D341Med (cell line): Measurements from ENCODE around the gene SAXO1.

Experiments
- DNase-seq: peaks from one replicate; pipeline ENCODE4 v3.0.0; 2012; ENCODE audit warnings: low spot score

SAXO1 gene

DNA sequence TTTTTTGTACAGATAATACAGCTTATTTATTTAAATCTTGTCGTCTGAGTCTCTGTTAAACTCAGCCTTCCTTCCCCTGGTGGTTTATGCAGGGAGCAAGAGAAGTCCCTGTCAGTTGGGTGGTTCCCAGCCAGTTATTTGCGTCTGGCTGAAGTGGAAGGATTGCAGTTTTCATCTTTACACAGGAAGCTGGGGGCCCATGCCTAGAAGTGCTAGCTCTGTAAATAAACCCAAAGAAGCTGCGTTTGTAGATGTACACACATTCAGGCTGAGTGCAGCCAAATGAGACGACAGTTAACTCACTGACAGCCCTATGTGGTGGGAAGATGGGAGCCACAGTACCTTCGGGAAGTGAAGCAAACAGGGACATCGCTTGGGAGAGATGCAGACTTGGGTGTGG is 122.1 kb downstream of the SAXO1 start:
- no peak for DNase-seq

DNA sequence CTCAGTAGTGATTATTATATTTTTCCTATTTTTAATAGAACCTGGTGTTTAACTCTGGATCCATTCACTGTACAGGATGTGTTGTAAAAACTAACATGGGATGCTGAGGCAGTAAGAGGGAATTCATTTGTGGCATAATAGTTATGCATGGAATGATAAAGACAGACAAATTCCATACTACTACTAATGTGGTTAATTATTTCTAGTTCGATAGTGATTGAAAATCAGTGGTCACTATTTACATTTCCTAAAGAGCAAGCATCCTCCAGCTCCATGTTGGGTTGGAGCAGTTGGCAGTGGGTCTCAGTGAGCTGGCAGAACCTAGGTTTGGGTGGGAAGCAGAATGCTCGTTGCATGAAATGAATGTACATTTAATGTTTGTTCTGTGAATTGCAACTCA is 122.6 kb downstream of the SAXO1 start:
- no peak for DNase-seq

DNA sequence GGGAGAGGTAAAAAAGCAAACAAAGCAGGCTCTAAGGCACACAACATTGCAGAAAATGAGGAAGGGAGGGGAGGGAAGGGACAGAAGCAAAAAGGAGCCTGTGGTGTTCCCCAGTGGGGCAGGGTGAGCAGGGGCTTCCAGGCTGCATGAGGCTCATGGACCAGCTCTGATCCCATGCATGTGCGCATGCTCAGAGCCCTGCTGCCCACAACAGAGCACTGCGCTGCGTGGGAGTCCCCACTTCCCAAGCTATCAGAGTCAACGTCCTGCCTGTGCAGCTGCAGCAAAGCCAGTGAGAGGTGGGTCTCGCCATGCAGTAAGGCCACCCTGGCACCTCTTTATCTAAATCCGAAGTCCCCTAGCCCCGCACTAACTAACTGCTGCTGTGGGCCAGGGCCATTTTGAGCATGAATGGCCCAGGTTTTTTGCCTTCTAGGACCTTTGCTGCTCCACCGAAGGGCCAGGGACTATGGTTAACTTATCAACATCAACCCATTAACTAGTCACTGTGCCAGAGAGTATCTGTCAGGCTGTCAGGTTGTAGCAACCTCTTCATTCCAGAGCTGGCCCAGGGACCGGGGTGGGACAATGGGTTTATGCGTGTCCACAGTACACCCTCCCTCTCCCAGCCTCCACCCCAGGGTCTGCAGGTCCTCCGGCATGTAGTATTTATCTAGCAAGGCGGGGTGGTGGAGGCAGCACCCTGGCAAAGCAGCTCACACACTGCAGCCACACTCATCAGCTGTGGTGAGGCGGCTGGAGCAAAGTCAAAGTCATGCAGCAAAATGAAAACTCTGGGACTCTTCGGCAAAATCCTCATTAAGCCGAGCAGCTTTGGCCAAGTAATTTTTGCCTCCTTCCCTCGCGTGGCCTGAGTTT is 123.6 kb downstream of the SAXO1 start:
- no peak for DNase-seq

DNA sequence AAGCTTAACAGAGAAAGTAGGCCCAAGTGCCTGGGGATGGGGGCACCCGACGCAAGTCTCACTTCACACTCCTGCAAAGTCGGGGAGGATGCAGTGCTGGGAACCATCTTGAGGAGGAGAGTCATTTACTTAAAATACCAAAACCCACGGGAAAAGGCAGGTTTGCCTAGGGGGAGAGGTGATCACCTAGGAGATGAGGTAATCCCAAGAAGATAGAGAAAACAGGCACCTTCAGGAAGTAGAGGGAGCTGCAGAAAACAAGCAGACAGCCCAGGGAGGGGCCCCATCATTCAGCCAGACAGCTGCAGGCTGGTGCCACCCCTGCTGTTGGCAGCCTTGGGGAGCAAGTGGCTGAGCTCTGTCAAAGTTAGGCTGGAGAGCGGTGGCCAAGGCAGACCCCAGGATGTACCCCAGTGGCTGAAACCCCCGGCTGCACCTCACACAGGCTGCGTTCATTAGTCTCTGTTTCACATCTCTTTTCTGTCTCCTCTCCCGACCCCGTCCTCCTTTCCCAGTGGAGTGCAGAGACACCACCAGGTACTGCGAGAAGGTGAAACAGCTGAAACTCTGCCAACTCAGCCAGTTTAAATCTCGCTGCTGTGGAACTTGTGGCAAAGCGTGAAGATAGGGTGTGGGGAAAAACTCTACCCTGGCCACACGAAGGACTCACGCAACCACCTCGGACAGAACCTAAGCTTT is 124.9 kb downstream of the SAXO1 start:
- DNase-seq, result no peak

DNA sequence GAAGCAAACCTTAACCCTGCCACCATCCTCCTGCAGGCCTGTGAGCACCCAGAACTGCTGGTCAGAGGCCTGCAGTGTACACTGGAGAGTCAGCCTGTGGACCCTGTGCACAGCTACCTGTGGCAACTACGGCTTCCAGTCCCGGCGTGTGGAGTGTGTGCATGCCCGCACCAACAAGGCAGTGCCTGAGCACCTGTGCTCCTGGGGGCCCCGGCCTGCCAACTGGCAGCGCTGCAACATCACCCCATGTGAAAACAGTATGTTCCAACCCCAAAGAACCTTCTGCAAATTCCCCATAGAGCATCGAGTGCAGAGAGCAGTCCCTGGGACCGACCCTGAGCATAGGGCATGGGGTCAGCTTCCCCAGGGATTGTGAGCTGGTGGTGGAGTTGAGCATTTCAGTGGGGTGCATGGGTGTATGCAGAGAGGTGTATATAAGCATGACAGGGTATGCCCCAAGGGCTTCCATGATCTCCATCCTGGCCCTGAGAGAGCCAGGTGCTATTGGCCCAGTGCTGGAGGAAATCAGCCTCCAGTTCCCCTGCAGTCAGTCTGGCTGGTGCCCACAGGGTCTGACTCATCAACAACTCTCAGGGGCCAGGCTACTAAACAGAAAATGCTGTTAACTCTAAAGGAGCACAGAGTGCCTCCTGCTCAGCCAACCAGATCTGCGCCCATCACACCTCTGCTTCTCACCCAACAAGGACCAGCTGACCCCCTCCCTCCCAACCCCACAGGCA is 126.2 kb downstream of the SAXO1 start:
- no peak for DNase-seq

DNA sequence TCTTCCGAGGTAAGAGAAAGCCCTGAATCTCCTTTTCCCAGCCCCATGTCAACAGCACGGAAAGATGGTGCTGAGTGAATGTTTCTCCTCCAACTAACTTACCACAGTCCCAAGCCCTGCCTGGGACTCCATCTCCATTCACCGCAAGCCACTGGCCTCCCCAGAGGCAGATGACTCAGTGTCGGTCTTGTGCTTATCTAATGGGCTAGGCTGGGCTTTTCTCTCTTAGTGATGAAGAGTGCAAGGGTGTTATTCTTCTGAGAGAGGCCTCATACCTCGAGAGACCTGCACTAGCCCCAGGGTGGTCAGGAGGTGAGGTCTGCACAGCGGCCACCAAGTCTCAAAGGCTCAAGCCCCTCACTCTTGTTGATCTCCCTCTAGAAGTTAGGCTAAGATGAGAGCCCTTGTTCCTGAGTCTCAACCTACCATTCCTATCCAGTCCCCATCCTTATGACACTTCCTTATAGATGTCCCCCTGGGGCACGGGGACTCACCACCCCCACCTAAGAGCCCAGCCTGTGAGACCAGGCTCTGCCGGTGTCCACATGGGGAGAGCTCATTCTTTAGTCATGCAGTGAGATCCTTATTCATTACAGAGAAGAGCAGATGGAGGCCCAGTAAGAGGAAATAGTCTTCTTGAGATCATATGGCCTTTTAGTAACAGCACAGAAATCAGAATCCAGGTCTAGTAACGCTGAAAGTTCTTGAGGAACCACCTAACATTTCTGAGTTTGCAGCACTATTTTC is 127.0 kb downstream of the SAXO1 start:
- DNase-seq, result no peak

DNA sequence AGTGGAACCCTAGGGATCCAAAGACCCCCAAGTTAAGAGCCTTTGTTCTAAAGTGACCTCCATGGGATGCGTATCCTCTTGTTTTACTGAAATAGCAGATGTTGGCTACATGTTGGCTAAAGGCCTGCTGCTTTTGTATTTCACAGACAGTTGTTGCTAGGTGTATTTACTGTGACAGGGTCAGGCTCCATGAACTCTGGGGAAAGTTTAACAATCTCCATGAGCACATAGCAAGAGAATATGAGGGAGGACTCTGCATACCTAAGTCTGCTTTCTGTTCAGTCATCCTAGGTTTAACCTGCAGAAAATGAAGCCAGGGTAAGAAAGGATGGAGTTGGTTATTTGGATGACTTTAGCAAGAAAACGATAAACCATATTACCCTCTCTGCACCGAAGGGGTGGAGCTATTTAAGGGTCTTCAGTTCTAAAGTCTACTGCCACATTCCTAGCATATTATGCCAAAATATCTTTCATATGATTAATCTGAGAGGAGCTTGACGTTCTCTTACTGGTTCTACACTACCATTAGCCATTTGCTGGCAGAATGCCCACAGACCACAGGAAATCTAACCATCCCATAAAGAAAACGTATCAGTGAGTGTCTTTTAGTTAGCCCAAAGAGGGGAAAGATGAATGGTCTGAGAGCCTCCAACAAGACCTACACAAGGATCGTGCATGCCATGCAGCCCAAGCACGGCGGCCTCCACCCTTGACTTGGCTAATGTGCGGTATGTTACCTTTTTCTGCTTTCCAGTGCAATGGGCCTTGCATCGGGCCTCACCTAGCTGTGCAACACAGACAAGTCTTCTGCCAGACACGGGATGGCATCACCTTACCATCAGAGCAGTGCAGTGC is 127.8 kb downstream of the SAXO1 start:
- DNase-seq, result no peak

DNA sequence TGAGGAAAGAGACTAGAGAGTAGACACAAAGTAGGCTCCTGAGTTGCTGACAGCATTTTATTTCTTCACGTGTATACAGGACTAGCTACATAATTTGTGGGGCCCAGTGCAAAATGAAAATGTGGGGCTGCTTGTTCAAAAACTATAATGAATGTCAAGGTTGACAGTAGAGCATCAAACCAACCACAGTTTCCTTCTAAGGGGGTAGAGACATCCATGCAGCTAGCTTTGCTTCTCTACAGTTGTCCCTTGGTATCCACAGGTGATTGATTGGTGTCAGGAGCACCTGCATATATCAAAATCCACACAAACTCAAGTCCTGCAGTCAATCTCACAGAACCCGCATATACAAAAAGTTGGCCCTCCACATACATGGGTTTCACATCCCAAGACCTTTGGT is 129.6 kb downstream of the SAXO1 start:
- no peak for DNase-seq

DNA sequence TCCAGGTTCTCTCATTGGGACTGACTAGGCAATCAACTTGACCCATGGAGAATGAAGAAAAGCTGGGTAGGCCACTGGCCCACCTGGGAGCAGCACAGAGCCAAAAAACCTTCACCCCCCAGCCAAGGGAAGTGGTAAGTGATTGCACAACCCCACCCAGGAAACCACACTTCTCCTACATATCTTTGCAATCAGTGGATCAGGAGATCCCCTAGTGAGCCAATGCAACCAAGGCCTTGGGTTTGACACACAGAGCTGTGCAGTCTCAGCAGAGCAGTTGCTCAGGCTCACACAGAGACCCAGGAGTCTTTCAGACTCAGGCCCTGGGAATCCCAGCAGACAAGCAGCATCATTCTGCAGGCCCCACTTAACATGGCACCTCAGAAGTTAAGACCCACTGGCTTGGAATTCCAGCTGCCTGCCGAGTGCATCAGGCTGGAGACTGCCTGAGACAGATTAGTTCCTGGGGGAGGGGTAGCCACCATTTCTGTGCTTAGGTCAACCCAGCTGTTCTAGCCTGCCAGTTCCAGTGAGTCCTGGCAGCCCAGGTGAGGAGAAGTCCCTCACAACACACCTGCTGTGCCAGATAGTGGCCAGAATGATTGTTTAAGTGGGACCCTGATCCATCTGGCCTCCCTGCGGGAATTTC is 136.4 kb downstream of the SAXO1 start:
- DNase-seq, result no peak

DNA sequence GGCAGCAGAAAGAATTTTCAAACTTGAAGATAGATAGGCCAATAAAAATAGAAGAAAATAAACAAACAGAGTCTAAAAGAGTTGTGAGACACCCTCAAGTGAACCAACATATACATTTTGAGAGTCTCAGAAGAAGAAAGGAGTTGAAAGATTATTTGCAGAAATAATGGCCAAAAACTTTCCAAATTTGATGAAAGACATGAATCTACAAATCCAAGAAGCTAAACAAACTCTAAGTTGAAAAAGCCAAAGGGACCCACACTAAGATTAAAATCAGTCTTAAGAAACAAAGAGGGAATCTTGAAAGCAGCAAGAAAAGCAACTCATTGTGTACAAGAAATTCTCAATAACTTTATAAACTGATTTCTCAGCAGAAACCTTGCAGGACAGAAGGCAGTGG is 137.0 kb downstream of the SAXO1 start:
- DNase-seq, result no peak

DNA sequence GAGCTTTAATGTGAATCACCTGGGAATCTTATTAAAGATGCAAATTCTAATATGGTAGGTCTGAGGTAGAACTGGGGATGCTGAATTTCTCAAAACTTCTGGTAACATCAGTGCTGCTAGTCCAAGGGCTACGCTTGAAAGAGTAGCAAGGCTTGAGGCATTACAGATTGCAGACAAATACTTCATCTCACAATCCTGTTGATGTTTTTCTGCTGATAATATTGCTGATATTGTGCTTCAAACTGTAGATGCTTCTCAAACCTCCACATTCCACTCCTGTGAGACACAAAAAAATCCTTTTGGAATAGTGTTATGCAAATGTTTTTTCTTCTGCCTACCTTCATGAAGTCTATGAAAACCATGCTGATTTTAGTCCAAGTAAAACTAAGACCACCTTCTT is 139.5 kb downstream of the SAXO1 start:
- DNase-seq, result no peak

DNA sequence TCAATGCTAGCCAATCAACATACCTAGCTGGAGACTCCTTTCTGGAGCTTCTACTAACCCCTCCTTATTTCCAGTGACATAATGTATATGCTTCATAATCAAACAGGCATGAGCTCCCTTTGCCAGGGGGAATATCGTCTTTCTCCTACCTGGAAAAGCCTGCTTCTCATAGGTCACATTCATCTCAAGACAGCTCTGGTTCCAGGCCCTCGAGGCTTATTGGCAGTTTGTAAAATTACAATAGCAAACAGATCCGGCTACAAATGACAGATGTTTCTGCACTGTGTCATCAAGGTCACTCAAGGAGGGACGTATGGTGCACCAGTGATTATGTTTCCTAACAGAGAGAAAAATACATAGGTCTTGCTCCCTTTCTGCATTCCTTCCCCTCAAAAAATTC is 140.0 kb downstream of the SAXO1 start:
- DNase-seq, result no peak

DNA sequence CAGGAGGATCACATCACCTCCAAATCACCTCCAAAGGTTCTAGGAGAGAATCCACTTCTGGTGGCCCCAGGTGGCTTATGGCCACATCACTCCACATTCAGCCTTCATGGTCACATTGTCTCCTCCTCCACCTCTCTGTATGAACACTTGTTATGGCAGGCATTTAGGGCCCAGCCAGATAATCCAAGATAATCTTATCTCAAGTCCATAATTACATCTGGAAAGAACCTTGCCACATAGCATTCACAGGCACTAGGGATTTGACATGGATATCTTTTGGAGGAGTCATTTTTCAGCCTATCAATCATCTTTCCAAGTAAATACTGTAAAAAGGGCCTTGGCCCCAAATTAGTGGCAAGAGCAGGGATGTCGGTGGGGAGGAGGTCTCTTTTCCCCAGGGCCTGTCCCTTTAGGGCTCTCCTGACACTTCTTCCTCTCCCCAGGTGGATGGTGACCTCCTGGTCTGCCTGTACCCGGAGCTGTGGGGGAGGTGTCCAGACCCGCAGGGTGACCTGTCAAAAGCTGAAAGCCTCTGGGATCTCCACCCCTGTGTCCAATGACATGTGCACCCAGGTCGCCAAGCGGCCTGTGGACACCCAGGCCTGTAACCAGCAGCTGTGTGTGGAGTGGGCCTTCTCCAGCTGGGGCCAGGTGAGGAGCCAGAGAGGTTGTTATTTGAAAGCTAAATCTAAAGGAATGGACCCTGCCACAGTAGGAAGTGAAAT is 140.9 kb downstream of the SAXO1 start:
- no peak for DNase-seq

DNA sequence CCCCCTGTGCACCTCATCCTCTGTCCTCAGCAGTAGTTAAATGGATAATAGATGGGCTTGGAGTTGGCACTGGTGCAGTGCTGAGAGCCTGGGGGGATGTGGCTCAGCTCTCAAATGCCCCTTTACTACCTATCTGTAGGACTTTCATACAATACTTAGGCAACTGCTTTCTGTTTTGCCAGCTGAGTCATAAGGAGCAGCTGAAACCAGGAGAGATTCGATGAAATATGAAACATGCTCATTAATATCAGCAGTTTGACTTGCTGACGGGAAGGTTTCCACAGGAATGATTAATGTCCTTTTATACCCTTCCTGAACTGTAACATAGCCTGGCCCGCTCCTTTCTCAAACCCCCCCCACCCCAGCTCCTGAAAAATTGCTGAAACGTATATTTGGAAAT is 142.6 kb downstream of the SAXO1 start:
- no peak for DNase-seq

DNA sequence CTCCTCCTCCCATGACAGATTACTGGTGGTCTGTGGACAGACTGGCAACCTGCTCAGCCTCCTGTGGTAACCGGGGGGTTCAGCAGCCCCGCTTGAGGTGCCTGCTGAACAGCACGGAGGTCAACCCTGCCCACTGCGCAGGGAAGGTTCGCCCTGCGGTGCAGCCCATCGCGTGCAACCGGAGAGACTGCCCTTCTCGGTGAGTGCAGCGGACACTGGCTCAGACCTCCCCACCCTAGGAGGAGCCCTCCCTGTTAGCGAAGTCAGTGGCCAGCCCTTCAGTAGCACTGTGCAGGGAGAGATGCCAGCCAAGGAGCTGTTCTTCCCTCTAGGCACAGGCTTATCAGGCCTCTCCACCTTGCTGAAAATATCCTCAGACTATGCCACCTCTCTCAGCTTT is 143.5 kb downstream of the SAXO1 start:
- DNase-seq, result no peak

DNA sequence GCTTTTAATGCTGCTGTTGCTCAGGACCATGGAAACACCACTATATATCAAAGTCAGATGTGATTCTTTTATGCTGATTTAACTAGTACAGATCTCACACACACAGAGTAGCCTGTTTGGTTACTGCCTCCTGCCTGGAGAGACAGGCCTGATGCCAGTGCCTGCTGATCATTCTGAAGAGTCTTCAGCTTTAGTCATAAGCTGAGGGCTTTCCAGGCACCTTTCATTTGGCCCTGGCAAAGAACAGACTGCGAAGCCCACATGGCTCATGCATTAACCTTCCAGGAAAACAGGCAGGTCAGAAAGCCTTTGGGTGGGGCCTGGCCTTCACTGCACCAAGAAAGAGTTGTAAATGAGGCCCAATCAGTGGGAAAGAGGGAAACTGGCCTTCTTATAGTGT is 144.7 kb downstream of the SAXO1 start:
- no peak for DNase-seq

DNA sequence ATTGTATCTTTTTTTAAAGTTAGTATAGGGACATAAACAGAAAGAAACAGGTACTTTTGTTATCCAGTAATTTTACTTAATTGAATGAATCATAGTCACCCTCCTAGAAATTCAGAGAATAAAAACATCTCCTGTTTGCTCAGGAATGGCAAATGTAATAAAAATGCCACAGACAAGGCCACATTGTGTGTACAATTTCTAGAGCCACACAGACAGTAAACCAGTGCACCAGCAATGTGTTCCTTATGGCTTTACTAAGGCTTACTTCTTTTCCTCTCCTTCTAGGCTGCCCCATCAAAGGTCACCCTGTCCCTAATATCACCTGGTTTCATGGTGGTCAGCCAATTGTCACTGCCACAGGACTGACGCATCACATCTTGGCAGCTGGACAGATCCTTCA is 145.5 kb downstream of the SAXO1 start:
- no peak for DNase-seq

DNA sequence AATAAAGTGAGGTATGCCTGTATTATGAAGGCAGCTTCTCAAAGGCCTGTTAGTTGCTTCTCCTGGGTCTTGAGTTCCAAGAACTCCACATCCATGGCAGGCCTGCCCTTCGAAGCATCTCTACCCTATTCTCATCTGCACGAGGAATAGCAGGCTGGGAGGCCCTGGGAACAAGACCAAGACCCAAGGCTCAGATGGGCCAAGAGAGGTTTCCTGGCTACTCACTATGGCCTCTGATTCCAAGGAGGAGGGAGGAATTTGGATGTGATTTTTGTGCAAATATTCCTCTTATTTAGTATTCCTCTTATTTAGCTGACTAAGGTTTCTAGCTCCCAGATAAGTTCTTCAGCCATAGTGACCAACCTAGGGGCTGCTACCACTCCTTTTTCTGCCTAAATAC is 151.3 kb downstream of the SAXO1 start:
- no peak for DNase-seq

DNA sequence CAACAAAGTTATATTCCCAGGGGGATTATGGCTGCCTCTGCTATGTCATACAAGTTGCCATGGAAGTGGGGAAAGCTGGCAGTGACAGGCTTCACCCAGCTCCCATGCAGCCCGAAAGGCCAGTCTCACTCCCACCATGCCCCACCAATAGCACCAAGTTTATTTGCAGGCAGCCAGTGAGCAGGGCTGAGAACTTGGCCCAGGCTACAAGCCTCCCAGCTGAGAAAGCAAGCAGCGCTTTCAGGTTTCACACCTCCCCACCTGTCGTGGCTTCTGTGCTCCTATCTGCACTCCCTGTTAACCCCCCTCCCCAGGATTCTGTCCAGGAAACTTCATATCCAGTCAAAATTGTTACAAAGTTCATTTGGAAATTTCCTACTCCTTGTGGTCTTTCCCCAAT is 155.0 kb downstream of the SAXO1 start:
- DNase-seq, result no peak
